IMR-90 (cell line): ENCODE results near the gene NPDC1.

Experiments used
- CEBPB ChIP-seq: IDR thresholded peaks from 2 replicates; pipeline ENCODE4 v1.6.1; 2012; ENCODE audit warnings: low read depth, low read length, improper control_type of control experiment
- CTCF ChIP-seq: conservative IDR thresholded peaks from 2 replicates; pipeline ENCODE4 v1.5.1; 2012; ENCODE audit warnings: mild to moderate bottlenecking, low read depth, low read length, improper control_type of control experiment

DNA sequence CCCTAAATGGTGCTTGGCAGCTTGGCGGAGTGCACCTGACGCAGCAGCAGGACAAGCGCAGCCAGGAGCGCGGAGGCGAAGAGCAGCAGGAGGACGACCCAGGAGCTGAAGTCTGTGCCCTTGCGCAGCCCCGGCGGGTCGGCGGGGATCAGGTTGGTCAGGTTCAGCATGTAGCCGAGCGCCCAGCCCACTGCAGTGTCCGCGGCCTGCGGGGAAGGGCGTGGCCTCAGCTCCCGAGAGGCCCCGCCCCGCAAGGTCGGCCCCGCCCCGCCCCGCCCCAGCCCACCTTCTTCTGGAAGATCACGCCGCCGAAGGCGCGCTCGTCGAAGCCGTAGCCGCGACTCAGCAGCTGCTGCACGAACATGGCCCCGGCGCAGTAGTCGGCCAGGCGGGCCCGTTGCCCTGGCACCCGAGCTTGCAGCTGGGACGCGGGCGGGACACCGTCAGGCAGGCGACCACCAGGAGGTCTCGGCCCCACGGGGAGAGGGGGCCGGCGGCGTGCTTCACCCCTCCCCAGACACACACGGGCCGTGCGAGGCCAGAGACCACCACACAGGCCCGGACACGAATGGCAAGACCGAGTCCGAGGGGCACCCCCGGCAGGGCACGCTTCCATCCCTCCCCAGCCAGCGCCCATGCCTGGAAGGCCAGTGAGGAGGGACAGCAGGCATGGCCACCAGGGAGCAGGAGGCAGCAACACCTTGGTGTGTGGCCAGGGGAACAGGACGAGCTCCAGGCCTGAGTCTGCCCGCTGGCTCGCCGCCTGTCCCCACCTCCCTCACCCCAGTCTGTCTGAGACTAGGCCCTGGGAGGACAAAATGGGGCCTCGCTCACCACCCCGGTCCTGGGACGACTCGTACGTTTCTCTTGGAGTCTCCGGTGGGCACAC, 2.9 kb upstream of the NPDC1 start:
- TF ChIP-seq CEBPB (no peak), CTCF (no peak)
